GM12801 (cell line): Measurements from ENCODE around the gene HTT.

Experiments
- TF ChIP-seq, protein P1 (sequence below): IDR thresholded peaks from one replicate; pipeline ENCODE4 v1.5.1; 2011; ENCODE audit warnings: control low read depth; ENCODE audit not compliant: insufficient read length; ENCODE audit errors: extremely low read depth

HTT gene

GRCh38 chr4:3286335-3287175 lies 212.1 kb downstream of the HTT start:
- TF ChIP-seq, protein P1, sequence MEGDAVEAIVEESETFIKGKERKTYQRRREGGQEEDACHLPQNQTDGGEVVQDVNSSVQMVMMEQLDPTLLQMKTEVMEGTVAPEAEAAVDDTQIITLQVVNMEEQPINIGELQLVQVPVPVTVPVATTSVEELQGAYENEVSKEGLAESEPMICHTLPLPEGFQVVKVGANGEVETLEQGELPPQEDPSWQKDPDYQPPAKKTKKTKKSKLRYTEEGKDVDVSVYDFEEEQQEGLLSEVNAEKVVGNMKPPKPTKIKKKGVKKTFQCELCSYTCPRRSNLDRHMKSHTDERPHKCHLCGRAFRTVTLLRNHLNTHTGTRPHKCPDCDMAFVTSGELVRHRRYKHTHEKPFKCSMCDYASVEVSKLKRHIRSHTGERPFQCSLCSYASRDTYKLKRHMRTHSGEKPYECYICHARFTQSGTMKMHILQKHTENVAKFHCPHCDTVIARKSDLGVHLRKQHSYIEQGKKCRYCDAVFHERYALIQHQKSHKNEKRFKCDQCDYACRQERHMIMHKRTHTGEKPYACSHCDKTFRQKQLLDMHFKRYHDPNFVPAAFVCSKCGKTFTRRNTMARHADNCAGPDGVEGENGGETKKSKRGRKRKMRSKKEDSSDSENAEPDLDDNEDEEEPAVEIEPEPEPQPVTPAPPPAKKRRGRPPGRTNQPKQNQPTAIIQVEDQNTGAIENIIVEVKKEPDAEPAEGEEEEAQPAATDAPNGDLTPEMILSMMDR = no peak

DNA sequence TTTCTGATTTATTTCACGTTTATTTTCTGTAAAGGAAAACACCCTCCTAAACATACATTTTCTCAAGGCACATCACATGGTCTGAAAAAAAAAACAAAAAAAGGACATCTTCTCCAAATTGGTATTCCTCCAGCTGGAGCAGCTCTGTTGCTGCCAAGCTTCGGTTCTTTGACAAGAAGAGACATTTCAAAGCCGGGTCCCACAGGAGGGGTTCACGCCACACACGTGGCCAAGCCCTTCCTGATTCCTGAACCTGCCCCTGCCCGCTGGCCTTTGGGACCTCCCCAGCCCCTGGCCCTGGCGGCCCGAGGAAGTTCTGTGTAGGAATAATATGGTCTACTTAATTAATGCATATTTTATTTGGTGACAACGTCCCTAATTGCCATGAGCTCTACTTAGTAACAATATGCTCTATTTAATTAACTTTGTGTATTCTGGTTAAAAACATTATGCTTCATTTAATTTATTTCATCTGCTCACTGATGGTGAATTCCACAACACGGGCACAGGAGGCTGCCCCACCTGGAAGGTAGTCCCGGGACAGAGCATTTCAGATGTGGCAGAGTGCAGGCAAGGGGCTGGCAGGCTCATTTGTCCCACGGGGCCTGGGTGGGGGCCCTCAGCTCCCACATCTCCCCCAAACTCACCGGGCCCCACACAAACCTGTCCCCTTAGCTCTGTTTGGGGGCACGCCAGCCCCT lies 212.9 kb downstream of the HTT start:
- TF ChIP-seq, protein P1 = no peak

GRCh38 chr4:3287972-3288570 lies 213.6 kb downstream of the HTT start:
- TF ChIP-seq, protein P1 = no peak

DNA sequence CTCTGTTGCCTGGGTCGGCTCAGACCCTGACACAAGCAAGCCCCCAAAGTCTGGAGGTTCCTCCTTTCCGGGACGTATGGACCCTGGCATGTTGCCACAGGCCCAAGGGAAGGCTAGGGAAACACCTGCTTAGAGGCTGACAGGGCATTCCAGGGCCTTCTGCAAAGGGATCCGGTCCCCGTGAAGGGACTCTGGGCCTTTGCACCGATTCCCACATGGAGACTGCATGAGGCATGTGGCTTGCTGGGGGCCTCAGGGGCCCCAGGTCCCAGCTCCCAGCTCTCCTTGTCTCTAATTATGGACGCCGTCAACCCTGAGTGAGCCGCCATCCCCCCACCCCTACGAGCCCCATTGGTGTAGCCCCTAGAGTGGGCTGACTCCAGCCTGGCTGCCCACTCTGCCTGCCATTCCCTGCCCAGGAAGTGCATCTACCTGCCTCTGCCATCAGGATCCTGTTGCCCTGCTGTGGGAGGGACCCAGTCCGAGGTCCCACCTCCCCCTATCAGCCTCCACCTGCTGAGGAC lies 214.2 kb downstream of the HTT start:
- TF ChIP-seq, protein P1 = no peak

- TF ChIP-seq, protein P1 = no peak
Measured at GRCh38 chr4:3290476-3290875, 216.0 kb downstream of the HTT start.

- TF ChIP-seq, protein P1 = no peak
Measured at GRCh38 chr4:3290889-3291321, 216.4 kb downstream of the HTT start.

GRCh38 chr4:3291411-3291968 lies 217.0 kb downstream of the HTT start:
- TF ChIP-seq, protein P1 = no peak
